ENCODE measurements around the gene SMURF2.

DNA sequence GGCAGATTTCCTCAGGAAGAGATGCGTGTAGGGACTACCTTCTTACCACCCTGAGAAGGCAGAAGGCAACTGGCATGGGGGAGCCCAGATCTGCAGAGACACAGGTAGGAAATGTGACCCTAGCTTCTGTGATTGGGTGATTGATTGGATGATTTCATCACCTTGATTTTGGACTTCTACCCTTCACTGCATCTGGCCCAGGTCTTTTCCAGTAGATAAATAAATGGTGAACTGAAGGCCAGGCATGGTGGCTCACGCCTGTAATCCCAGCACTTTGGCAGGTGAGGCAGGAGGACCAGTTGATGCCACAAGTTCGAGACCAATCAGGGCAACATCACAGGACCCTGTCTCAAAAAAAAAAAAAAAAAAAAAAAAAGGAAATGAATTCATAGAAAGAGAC lies 14.7 kb upstream of the SMURF2 start:
- TF ChIP-seq EP300 (IDR thresholded peaks at IDR 0.05) (no peak), POLR2A (IDR thresholded peaks at IDR 0.05; ENCODE audit: low read depth) (no peak)
- TF ChIP-seq, protein P1, sequence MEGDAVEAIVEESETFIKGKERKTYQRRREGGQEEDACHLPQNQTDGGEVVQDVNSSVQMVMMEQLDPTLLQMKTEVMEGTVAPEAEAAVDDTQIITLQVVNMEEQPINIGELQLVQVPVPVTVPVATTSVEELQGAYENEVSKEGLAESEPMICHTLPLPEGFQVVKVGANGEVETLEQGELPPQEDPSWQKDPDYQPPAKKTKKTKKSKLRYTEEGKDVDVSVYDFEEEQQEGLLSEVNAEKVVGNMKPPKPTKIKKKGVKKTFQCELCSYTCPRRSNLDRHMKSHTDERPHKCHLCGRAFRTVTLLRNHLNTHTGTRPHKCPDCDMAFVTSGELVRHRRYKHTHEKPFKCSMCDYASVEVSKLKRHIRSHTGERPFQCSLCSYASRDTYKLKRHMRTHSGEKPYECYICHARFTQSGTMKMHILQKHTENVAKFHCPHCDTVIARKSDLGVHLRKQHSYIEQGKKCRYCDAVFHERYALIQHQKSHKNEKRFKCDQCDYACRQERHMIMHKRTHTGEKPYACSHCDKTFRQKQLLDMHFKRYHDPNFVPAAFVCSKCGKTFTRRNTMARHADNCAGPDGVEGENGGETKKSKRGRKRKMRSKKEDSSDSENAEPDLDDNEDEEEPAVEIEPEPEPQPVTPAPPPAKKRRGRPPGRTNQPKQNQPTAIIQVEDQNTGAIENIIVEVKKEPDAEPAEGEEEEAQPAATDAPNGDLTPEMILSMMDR (IDR thresholded peaks at IDR 0.05), result no peak

Data from esophagus muscularis mucosa (tissue), 4 donors.